PC-3 (cell line): ENCODE measurements around the gene ITGB1BP2.
"Not testable (repeated sequence)": the region's sequence is repeated elsewhere in the genome, so short reads cannot be mapped to it uniquely, and the experiment has no call there.

Experiments
- CTCF ChIP-seq: fragments of 300-600 bp; sonication (generic); conservative IDR thresholded peaks from 2 replicates; pipeline ENCODE4 v1.5.1; 2017; ENCODE audit warnings: antibody characterized with exemption, low read depth, mild to moderate bottlenecking, low read length
- EZH2phosphoT487 ChIP-seq: fragments of 300-600 bp; sonication (generic); IDR thresholded peaks from 2 replicates; pipeline ENCODE4 v1.6.1; 2018; ENCODE audit warnings: mild to moderate bottlenecking, antibody characterized with exemption, low read length, borderline replicate concordance

GRCh38 chrX:71324452-71324851, 22.9 kb downstream of the ITGB1BP2 start:
- not testable (repeated sequence) for TF ChIP-seq CTCF, EZH2phosphoT487
